Transverse colon (tissue), 4 donors: ENCODE measurements around the gene ZNF554. TPM values are rescaled to one million over a fixed set of nuclear protein-coding genes. Genes with fewer than 3 reads are reported as not detected.

ENCODE experiments used
- DNase-seq: peaks from one replicate; pipeline ENCODE4 v3.0.0-alpha.2; 2019
- H3K27ac ChIP-seq, 4 donors: fragments of 200-600 bp; sonication (generic); 2 replicates each; pipeline ENCODE4 v1.5.1; 2016 to 2018; ENCODE audit warnings: inconsistent platforms in 4 of 4
- H3K27me3 ChIP-seq: fragments of 200-600 bp; sonication (generic); 2 replicates; pipeline ENCODE4 v1.5.1; 2017; ENCODE audit warnings: inconsistent platforms
- H3K36me3 ChIP-seq, 4 donors: fragments of 200-600 bp; sonication (generic); 2 replicates each; pipeline ENCODE4 v1.5.1; 2017 to 2019; ENCODE audit warnings: inconsistent platforms in 4 of 4
- H3K4me1 ChIP-seq, 4 donors: fragments of 200-600 bp; sonication (generic); 2 replicates each; pipeline ENCODE4 v1.5.1; 2017 to 2020; ENCODE audit warnings: inconsistent platforms in 4 of 4
- H3K4me3 ChIP-seq, 4 donors: fragments of 200-600 bp; sonication (generic); 1 replicate in 1 of 4; 2 replicates in 3 of 4; pipeline versions ENCODE4 v1.5.1 to v1.6.1; 2017 to 2019; ENCODE audit warnings: inconsistent platforms in 4 of 4
- H3K9me3 ChIP-seq, 2 donors: fragments of 200-600 bp; sonication (generic); 2 replicates each; pipeline ENCODE4 v1.5.1; 2017 to 2019; ENCODE audit warnings: inconsistent platforms in 2 of 2
- CTCF ChIP-seq, 5 experiments: fragments of 200-600 bp in 3 of 5; fragments of 450-650 bp in 2 of 5; sonication (generic) in 3 of 5; IDR thresholded peaks; 1 replicate in 2 of 5; 2 replicates in 3 of 5; pipeline ENCODE4 v1.5.1; 2016 to 2017; ENCODE audit warnings: antibody characterized with exemption in 5 of 5, inconsistent platforms in 3 of 5, mild to moderate bottlenecking in 2 of 5, moderate library complexity in 1 of 5
- EP300 ChIP-seq: sonication (generic); formaldehyde crosslinking; IDR thresholded peaks from one replicate; pipeline ENCODE4 v1.6.1; 2017; ENCODE audit warnings: antibody characterized with exemption, low read depth
- POLR2A ChIP-seq: fragments of 450-650 bp; IDR thresholded peaks from one replicate; pipeline ENCODE4 v1.6.1; 2016; ENCODE audit warnings: antibody characterized with exemption, mild to moderate bottlenecking, moderate library complexity
- POLR2AphosphoS5 ChIP-seq, 3 donors: sonication (generic); formaldehyde crosslinking; IDR thresholded peaks; one replicate each; pipeline ENCODE4 v1.6.1; 2016; ENCODE audit warnings: antibody characterized with exemption in 3 of 3
- WGBS, 2 donors: methylation state at CpG; one replicate each; pipeline ENCODE4 v1.1.5; 2018; ENCODE audit warnings: low coverage in 1 of 2; 5-methylcytosine and 5-hydroxymethylcytosine counted together
- in situ Hi-C, 4 donors: fragments of 200-750 bp; cut with MboI; loops; one replicate each; pipeline versions ENCODE4 v1.15.0 to v1.15.1; 2017; ENCODE audit warnings: low sequenced_read_pairs in 3 of 4, low pct_ligation_motif_present in 1 of 4, low pct_unique_long_range_greater_than_20kb in 1 of 4
- intact Hi-C: fragments of 100-400 bp; cut with DNase I; formaldehyde crosslinking; loops from one replicate; pipeline ENCODE4 v1.15.1; 2023; ENCODE audit warnings: low total_unique reads
- total RNA-seq, 4 donors: library from RNA; depleted of rRNA; stranded (reverse); fragments of >200 nt; gene quantifications; one replicate each; pipeline ENCODE4 v1.1.0, GENCODE V29; 2016

Gene ZNF554
- total RNA-seq, 4 donors from 2014 or later = 0.75 to 10.2 (median 4.9) TPM

- Histone ChIP-seq H3K36me3 (peaks cover 0 to 9% (median 3%) of the 10 kb centered on the region in 4 donors), H3K27me3 (no peaks in the 10 kb centered on the region), H3K4me1 (peaks cover 0 to 19% (median 16%) of the 10 kb centered on the region in 4 donors), H3K4me3 (no peak overlapping the region), H3K9me3 (no peaks in the 10 kb centered on the region), H3K27ac (no peak overlapping the region)
- TF ChIP-seq CTCF (IDR thresholded peaks at IDR 0.05) (no peak), POLR2A (no peak), POLR2AphosphoS5 (IDR thresholded peaks at IDR 0.05) (no peak), EP300 (no peak)
- in situ Hi-C loops = no loop called here
- DNase-seq = no peak
- intact Hi-C loops = no loop called here
- 95% methylated on average over 36 of the region's 37 CpGs; no CpG with 5 or more reads in 1 of the 2 donors for WGBS, 2 donors
Observed at GRCh38 chr19:2809387-2810140, 10.1 kb upstream of the ZNF554 start.

- peaks cover 0 to 19% (median 16%) of the 10 kb centered on the region in 4 donors for H3K4me1 ChIP-seq
- 94% methylated on average over 49 of the region's 58 CpGs; no CpG with 5 or more reads in 1 of the 2 donors for WGBS, 2 donors
- peaks cover 0 to 9% (median 3%) of the 10 kb centered on the region in 4 donors for H3K36me3 ChIP-seq
- no peaks in the 10 kb centered on the region for H3K27me3 ChIP-seq
- in situ Hi-C loops = no loop called here
- H3K27ac ChIP-seq = peak overlapping the region; percentile 73 to 77 (median 76)
- intact Hi-C loops = no loop called here
- TF ChIP-seq POLR2AphosphoS5 (IDR thresholded peaks at IDR 0.05) (no peak), EP300 (no peak), CTCF (IDR thresholded peaks at IDR 0.05) (no peak), POLR2A (no peak)
- DNase-seq = no peak
- H3K9me3 ChIP-seq = no peaks in the 10 kb centered on the region
- H3K4me3 ChIP-seq = no peak overlapping the region
Observed at GRCh38 chr19:2810141-2811091, 9.3 kb upstream of the ZNF554 start.

GRCh38 chr19:2811221-2811722, 8.4 kb upstream of the ZNF554 start:
- peak; percentile 77 for DNase-seq
- no peaks in the 10 kb centered on the region for H3K27me3 ChIP-seq
- 64 to 81% methylated on average over 3 to 20 of the region's 20 CpGs for WGBS, 2 donors
- H3K4me1 ChIP-seq = peaks cover 0 to 19% (median 16%) of the 10 kb centered on the region in 4 donors
- peaks cover 0 to 9% (median 3%) of the 10 kb centered on the region in 4 donors for H3K36me3 ChIP-seq
- TF ChIP-seq POLR2AphosphoS5 (IDR thresholded peaks at IDR 0.05) = peak in 1 of 3 donors; percentile 24
- TF ChIP-seq POLR2A = no peak
- H3K4me3 ChIP-seq = no peak overlapping the region
- intact Hi-C loops = no loop called here
- H3K27ac ChIP-seq = peak overlapping the region; percentile 73 to 77 (median 76)
- in situ Hi-C loops = no loop called here
- H3K9me3 ChIP-seq = no peaks in the 10 kb centered on the region

- peak overlapping the region in 1 of 4 donors; percentile 18 for H3K4me3 ChIP-seq
- TF ChIP-seq CTCF (IDR thresholded peaks at IDR 0.05) (no peak), POLR2A (peak; percentile 36), POLR2AphosphoS5 (IDR thresholded peaks at IDR 0.05) (peak in 1 of 3 donors; percentile 69)
- no peaks in the 10 kb centered on the region for H3K27me3 ChIP-seq
- WGBS, 2 donors = 66% methylated on average over 34 of the region's 34 CpGs; no CpG with 5 or more reads in 1 of the 2 donors
- H3K4me1 ChIP-seq = peaks cover 0 to 19% (median 16%) of the 10 kb centered on the region in 4 donors
- intact Hi-C loops = no loop called here
- H3K9me3 ChIP-seq = no peaks in the 10 kb centered on the region
- H3K27ac ChIP-seq = peak overlapping the region; percentile 73 to 77 (median 76)
- DNase-seq = peak; percentile 83
- in situ Hi-C loops = no loop called here
- H3K36me3 ChIP-seq = peaks cover 0 to 9% (median 3%) of the 10 kb centered on the region in 4 donors
Observed at GRCh38 chr19:2811735-2812413, 7.8 kb upstream of the ZNF554 start.
